SK-N-SH (cell line): ENCODE results near the gene LIPH. TPM values are rescaled to one million over a fixed set of nuclear protein-coding genes. Genes with fewer than 3 reads are reported as not detected.
A peak's percentile ranks its signal among the peaks of the same experiment; 100 is the strongest.

Source experiments
- CTCF ChIA-PET: fragments of 300-600, 350-600 bp; formaldehyde crosslinking; extraction: SDS; loops from one replicate; lab custom pipeline; 2021; lab: Yijun Ruan, JAX
- POLR2A ChIA-PET: fragments of 350-600 bp; sonication (Branson Sonifier 250); formaldehyde crosslinking; extraction: SDS; loops from one replicate; lab custom pipeline; 2020; ENCODE audit warnings: antibody characterized with exemption, inconsistent platforms; lab: Yijun Ruan, JAX
- DNase-seq: peaks from one replicate; pipeline ENCODE4 v3.0.0; 2012
- H2AFZ ChIP-seq: fragments of 200-600 bp; sonication (generic); 2 replicates; pipeline ENCODE4 v1.8.1; 2016; ENCODE audit warnings: antibody characterized with exemption, mild to moderate bottlenecking, low read depth
- H3F3A ChIP-seq: fragments of 200-600 bp; sonication (generic); replicated peaks from 2 replicates; pipeline ENCODE3; 2016; ENCODE audit warnings: antibody characterized with exemption, mild to moderate bottlenecking; ENCODE audit not compliant: insufficient read depth
- H3K27ac ChIP-seq, 2 experiments: fragments of 200-500 bp in 1 of 2; fragments of 200-600 bp in 1 of 2; sonication (Bioruptor generic) in 1 of 2; sonication (generic), shearing (Covaris generic) in 1 of 2; 2 replicates each; pipeline versions ENCODE4 v1.5.1 to v1.6.1; 2014 to 2016; ENCODE audit warnings: low read depth in 2 of 2, inconsistent platforms in 1 of 2, low read length in 1 of 2, mild to moderate bottlenecking in 1 of 2, mixed read lengths in 1 of 2
- H3K27me3 ChIP-seq: fragments of 200-600 bp; sonication (generic), shearing (Covaris generic); 2 replicates; pipeline ENCODE4 v1.6.1; 2016; ENCODE audit warnings: mixed run types; ENCODE audit not compliant: insufficient read depth
- H3K36me3 ChIP-seq, 2 experiments: fragments of 200-500 bp in 1 of 2; fragments of 200-600 bp in 1 of 2; sonication (Bioruptor generic) in 1 of 2; sonication (generic) in 1 of 2; replicated peaks in 1 of 2; 2 replicates each; pipeline versions ENCODE3 to v1.5.1; 2014 to 2016; ENCODE audit warnings: low read length in 1 of 2, mild to moderate bottlenecking in 1 of 2; ENCODE audit not compliant: insufficient read depth in 2 of 2, control insufficient read depth in 1 of 2
- H3K4me1 ChIP-seq, 2 experiments: fragments of 200-500 bp in 1 of 2; fragments of 200-600 bp in 1 of 2; sonication (Bioruptor generic) in 1 of 2; sonication (generic), shearing (Covaris generic) in 1 of 2; 2 replicates each; pipeline versions ENCODE4 v1.5.1 to v1.6.1; 2014 to 2016; ENCODE audit warnings: low read depth in 1 of 2, low read length in 1 of 2, mixed run types in 1 of 2; ENCODE audit not compliant: insufficient read depth in 2 of 2, control insufficient read depth in 1 of 2
- H3K4me2 ChIP-seq: fragments of 200-600 bp; sonication (generic), shearing (Covaris generic); 2 replicates; pipeline ENCODE4 v1.6.1; 2017; ENCODE audit warnings: mixed run types
- H3K4me3 ChIP-seq, 2 experiments: fragments of 200-500 bp in 1 of 2; fragments of 200-600 bp in 1 of 2; sonication (Bioruptor generic) in 1 of 2; sonication (generic), shearing (Covaris generic) in 1 of 2; 2 replicates each; pipeline versions ENCODE4 v1.5.1 to v1.8.1; 2014 to 2016; ENCODE audit warnings: low read depth in 2 of 2, inconsistent platforms in 1 of 2, low read length in 1 of 2, mild to moderate bottlenecking in 1 of 2, mixed read lengths in 1 of 2, moderate library complexity in 1 of 2
- H3K79me2 ChIP-seq: fragments of 200-600 bp; sonication (generic); 2 replicates; pipeline ENCODE4 v1.8.1; 2017; ENCODE audit warnings: mild to moderate bottlenecking; ENCODE audit not compliant: insufficient read depth
- H3K9ac ChIP-seq: fragments of 200-600 bp; sonication (generic); 2 replicates; pipeline ENCODE4 v1.6.1; 2017; ENCODE audit warnings: mixed run types
- H3K9me2 ChIP-seq: fragments of 200-600 bp; sonication (generic); 2 replicates; pipeline ENCODE4 v1.6.1; 2017; ENCODE audit warnings: mixed run types
- H3K9me3 ChIP-seq: fragments of 200-600 bp; sonication (generic); 2 replicates; pipeline ENCODE4 v1.6.1; 2017; ENCODE audit warnings: mixed run types, mild to moderate bottlenecking, moderate library complexity
- H4K20me1 ChIP-seq: fragments of 200-600 bp; sonication (generic); 2 replicates; pipeline ENCODE4 v1.6.1; 2017; ENCODE audit warnings: mild to moderate bottlenecking, mixed run types; ENCODE audit not compliant: insufficient read depth
- CHD2 ChIP-seq: fragments of 150-350 bp; IDR thresholded peaks from 2 replicates; pipeline ENCODE4 v1.6.1; 2018; ENCODE audit warnings: low read length; ENCODE audit not compliant: partially characterized antibody
- FOSL2 ChIP-seq: IDR thresholded peaks from 2 replicates; pipeline ENCODE4 v1.4.0; 2012; ENCODE audit warnings: low read depth, mild to moderate bottlenecking, moderate library complexity, borderline replicate concordance
- FOXJ3 ChIP-seq: sonication (generic); formaldehyde crosslinking; IDR thresholded peaks from 2 replicates; pipeline ENCODE4 v1.5.1; 2020; ENCODE audit warnings: mild to moderate bottlenecking, missing genetic modification reagents
- GABPA ChIP-seq: IDR thresholded peaks from 2 replicates; pipeline ENCODE4 v1.4.0; 2012; ENCODE audit warnings: low read depth, mild to moderate bottlenecking
- GATA2 ChIP-seq: sonication (generic); formaldehyde crosslinking; IDR thresholded peaks from 2 replicates; pipeline ENCODE4 v1.5.0; 2020; ENCODE audit warnings: mild to moderate bottlenecking, missing genetic modification reagents
- MEF2A ChIP-seq: IDR thresholded peaks from 2 replicates; pipeline ENCODE4 v1.4.0; 2012; ENCODE audit warnings: low read depth, borderline replicate concordance
- NRF1 ChIP-seq: IDR thresholded peaks from 2 replicates; pipeline ENCODE4 v1.6.1; 2012; ENCODE audit warnings: low read depth, mild to moderate bottlenecking, low read length
- PBX3 ChIP-seq: IDR thresholded peaks from 2 replicates; pipeline ENCODE4; 2012
- RCOR1 ChIP-seq: fragments of 150-350 bp; IDR thresholded peaks from 2 replicates; pipeline ENCODE4 v1.6.1; 2017; ENCODE audit warnings: antibody characterized with exemption, low read length
- RFX5 ChIP-seq: IDR thresholded peaks from 2 replicates; pipeline ENCODE4 v1.6.1; 2012; ENCODE audit warnings: mild to moderate bottlenecking, improper control_type of control experiment, low read length
- RXRA ChIP-seq: IDR thresholded peaks from 2 replicates; pipeline ENCODE4 v1.4.0; 2012; ENCODE audit warnings: low read depth, mild to moderate bottlenecking, borderline replicate concordance
- SIN3A ChIP-seq: IDR thresholded peaks from 2 replicates; pipeline ENCODE4 v1.6.1; 2012; ENCODE audit warnings: low read depth, mild to moderate bottlenecking, low read length, moderate library complexity, borderline replicate concordance
- YY1 ChIP-seq: IDR thresholded peaks from 2 replicates; pipeline ENCODE4 v1.4.0; 2012; ENCODE audit warnings: low read depth, mild to moderate bottlenecking
- ZBTB33 ChIP-seq: IDR thresholded peaks from 2 replicates; pipeline ENCODE4 v1.4.0; 2012; ENCODE audit warnings: low read depth, borderline replicate concordance
- WGBS: methylation state at CpG from one replicate; pipeline ENCODE4 v1.1.6; 2017; ENCODE audit warnings: low lambda C conversion rate; 5-methylcytosine and 5-hydroxymethylcytosine counted together
- polyA plus RNA-seq, 3 experiments: library from polyadenylated mRNA; depleted of rRNA; stranded (reverse); fragments of >200 nt; gene quantifications; 2 replicates each; pipeline ENCODE4 v1.2.3, GENCODE V29; 2012
- TF ChIP-seq, protein P1 (sequence below): fragments of 150-350 bp; IDR thresholded peaks from 2 replicates; pipeline ENCODE4 v1.6.1; 2016; ENCODE audit warnings: mild to moderate bottlenecking, low read depth, low read length

The LIPH gene
- polyA plus RNA-seq (2012; rRNA removed): 0.06 TPM in 1 of 2 replicates, not detected in the other
- polyA plus RNA-seq (2012; cell fraction: cytosol; rRNA removed): 0.01 and 0.03 TPM in 2 replicates
- polyA plus RNA-seq (2012; cell fraction: nucleus; rRNA removed): 0.05 TPM in 2 replicates

DNA sequence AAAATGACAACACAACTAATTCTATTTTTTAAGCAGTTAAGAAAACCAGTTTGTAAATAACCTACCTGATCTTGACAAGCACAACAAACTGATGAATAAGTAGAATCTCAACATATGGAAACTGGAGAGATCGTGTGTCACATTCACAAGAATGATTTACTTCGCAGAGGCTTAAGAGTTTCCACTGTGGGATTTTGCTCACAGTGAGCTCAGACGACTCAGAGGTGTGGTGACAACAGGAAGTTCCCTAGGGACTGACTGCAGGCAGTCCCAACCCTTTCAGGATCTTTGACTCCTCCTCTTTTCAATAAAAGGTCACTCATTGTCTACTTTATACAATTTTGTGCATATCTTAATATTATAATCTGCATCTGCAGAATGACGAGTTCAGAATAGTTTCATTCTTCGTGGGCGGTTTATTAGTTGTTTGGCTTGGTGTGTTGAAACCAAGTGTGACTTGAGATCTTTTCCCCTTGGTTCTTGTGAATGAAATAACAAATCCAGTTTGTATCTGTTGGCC, at the start of gene LIPH:
Gene LIPH, minus strand, starts transcription at position 231 of the 520 bp plus-strand sequence. Its CDS starts 117 bp downstream, at position 114.
- H3K9me2 ChIP-seq: no peaks in the 10 kb centered on the region
- no peaks in the 10 kb centered on the region for H3K79me2 ChIP-seq
- 62% methylated on average over 6 of the region's 6 CpGs for WGBS
- peaks cover 19% of the 10 kb centered on the region for H3F3A ChIP-seq
- peak within 1 kb of the TSS; percentile 32; the same call in 1 of the 2 replicates for H2AFZ ChIP-seq
- H3K27ac ChIP-seq: no peak within 1 kb of the TSS
- TF ChIP-seq GATA2 (CRISPR knock-in tag) (no peak), NRF1 (no peak), RFX5 (no peak), CHD2 (no peak), MEF2A (no peak), FOXJ3 (CRISPR knock-in tag) (no peak), RCOR1 (no peak), GABPA (no peak), YY1 (no peak), FOSL2 (no peak), ZBTB33 (no peak), SIN3A (no peak), RXRA (no peak), PBX3 (no peak)
- TF ChIP-seq, protein P1, sequence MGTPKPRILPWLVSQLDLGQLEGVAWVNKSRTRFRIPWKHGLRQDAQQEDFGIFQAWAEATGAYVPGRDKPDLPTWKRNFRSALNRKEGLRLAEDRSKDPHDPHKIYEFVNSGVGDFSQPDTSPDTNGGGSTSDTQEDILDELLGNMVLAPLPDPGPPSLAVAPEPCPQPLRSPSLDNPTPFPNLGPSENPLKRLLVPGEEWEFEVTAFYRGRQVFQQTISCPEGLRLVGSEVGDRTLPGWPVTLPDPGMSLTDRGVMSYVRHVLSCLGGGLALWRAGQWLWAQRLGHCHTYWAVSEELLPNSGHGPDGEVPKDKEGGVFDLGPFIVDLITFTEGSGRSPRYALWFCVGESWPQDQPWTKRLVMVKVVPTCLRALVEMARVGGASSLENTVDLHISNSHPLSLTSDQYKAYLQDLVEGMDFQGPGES: no peak
- no peaks in the 10 kb centered on the region for H3K9me3 ChIP-seq
- H3K4me1 ChIP-seq: peaks cover 0 to 9% of the 10 kb centered on the region in 2 experiments; a peak in 1 of 4 replicates
- H3K27me3 ChIP-seq: no peaks in the 10 kb centered on the region
- H3K9ac ChIP-seq: no peak within 1 kb of the TSS
- H3K4me2 ChIP-seq: no peak within 1 kb of the TSS; the same call in 1 of the 2 replicates
- H3K4me3 ChIP-seq: no peak within 1 kb of the TSS
- no peaks in the 10 kb centered on the region for H4K20me1 ChIP-seq
- ChIA-PET POLR2A (no interaction called here), CTCF (interaction anchor here (1.4 kb wide), 1 partner anchor 27 kb away, joined by 3 read pairs; no protein-coding TSS in a partner anchor)
- no peaks in the 10 kb centered on the region for H3K36me3 ChIP-seq
- no peak for DNase-seq
